Measurements from ENCODE around the gene AIFM2.

AIFM2 gene

DNA sequence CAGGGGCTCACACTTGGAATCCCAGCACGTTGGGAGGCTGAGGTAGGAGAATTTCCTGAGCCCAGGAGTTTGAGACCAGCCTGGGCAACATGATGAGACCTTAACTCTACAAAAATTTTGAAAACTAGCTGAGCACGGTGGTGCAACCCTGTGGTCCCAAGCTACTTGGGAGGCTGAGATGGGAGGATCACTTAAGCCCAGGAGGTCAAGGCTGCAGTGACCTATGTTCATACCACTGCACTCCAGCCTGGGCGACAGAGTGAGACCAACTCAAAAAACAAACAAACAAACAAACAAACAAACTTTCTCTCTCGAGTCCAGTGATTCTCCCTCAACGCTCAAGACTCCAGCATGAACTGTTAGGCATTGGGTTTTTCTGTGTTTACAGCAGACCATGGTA lies 15.9 kb upstream of the AIFM2 start:
- H3K4me3 ChIP-seq (ENCODE audit: low read depth, low read length): no peak overlapping the region
- ChIA-PET POLR2A (no interaction called here), CTCF (interaction anchor here (1.4 to 6.7 kb wide), 5 partner anchors 10 to 217 kb away, joined by 3 to 60 read pairs (median 44); no protein-coding TSS in a partner anchor)
- TF ChIP-seq, protein P1, sequence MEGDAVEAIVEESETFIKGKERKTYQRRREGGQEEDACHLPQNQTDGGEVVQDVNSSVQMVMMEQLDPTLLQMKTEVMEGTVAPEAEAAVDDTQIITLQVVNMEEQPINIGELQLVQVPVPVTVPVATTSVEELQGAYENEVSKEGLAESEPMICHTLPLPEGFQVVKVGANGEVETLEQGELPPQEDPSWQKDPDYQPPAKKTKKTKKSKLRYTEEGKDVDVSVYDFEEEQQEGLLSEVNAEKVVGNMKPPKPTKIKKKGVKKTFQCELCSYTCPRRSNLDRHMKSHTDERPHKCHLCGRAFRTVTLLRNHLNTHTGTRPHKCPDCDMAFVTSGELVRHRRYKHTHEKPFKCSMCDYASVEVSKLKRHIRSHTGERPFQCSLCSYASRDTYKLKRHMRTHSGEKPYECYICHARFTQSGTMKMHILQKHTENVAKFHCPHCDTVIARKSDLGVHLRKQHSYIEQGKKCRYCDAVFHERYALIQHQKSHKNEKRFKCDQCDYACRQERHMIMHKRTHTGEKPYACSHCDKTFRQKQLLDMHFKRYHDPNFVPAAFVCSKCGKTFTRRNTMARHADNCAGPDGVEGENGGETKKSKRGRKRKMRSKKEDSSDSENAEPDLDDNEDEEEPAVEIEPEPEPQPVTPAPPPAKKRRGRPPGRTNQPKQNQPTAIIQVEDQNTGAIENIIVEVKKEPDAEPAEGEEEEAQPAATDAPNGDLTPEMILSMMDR (IDR thresholded peaks at IDR 0.05; ENCODE audit: insufficient read depth, low read length, missing control alignments): no peak
- DNase-seq (ENCODE audit: low read depth, low spot score): no peak

DNA sequence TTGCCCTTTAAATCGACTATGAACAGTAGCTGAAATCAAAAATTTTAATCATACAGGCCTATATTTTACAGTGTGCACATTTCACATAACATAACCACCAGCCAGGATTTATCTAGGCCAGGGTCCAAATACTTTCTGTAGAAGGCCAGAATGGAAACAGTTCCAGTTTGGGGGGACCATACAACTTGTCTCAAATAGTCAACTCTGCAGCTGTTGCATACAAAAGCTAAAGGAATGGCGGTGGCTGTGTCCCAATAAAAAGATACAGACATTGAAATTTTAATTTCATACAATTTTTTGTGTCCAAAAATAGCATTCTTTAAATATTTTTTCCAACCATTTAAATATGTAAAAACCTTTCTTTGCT lies 14.6 kb upstream of the AIFM2 start:
- peak overlapping the region; percentile 25 for H3K4me3 ChIP-seq (ENCODE audit: low read depth, low read length)
- DNase-seq (ENCODE audit: low read depth, low spot score): no peak
- TF ChIP-seq, protein P1 (IDR thresholded peaks at IDR 0.05; ENCODE audit: insufficient read depth, low read length, missing control alignments): no peak
- ChIA-PET CTCF (interaction anchor here (0.7 to 6.7 kb wide), 25 partner anchors 9 to 378 kb away, joined by 3 to 60 read pairs (median 7); partner anchors contain the start of gene SAR1A), POLR2A (interaction anchor here (2.9 kb wide), 1 partner anchor 24 kb away, joined by 18 read pairs; the partner anchor contains the start of gene SAR1A)

GRCh38 chr10:70146489-70147258 lies 14.0 kb upstream of the AIFM2 start, which contains the start of gene TYSND1:
Gene TYSND1, minus strand, starts transcription at chr10:70146700. Its CDS starts 114 bp downstream, at chr10:70146586.
- POLR2A ChIA-PET: interaction anchor here (0.6 to 2.9 kb wide), 9 partner anchors 10 to 404 kb away, joined by 3 to 18 read pairs (median 3); partner anchors contain the start of gene SAR1A
- peak within 1 kb of the TSS; percentile 66 for H3K4me3 ChIP-seq (ENCODE audit: low read depth, low read length)
- TF ChIP-seq, protein P1 (IDR thresholded peaks at IDR 0.05; ENCODE audit: insufficient read depth, low read length, missing control alignments): peak; percentile 91

GRCh38 chr10:70145666-70146488 lies 13.3 kb upstream of the AIFM2 start:
- ChIA-PET CTCF (interaction anchor here (0.5 to 6.7 kb wide), 49 partner anchors 8 to 377 kb away, joined by 3 to 60 read pairs (median 4); partner anchors contain the start of genes AIFM2 and SAR1A), POLR2A (interaction anchor here (0.6 to 2.9 kb wide), 9 partner anchors 10 to 403 kb away, joined by 3 to 18 read pairs (median 3); partner anchors contain the start of gene SAR1A)
- peak overlapping the region; percentile 66 for H3K4me3 ChIP-seq (ENCODE audit: low read depth, low read length)
- DNase-seq (ENCODE audit: low read depth, low spot score): no peak
- TF ChIP-seq, protein P1 (IDR thresholded peaks at IDR 0.05; ENCODE audit: insufficient read depth, low read length, missing control alignments): peak; percentile 54

More at GRCh38 chr10:70146489-70147258, 14.0 kb upstream of the AIFM2 start, which contains the start of gene TYSND1:
- CTCF ChIA-PET: interaction anchor here (0.5 to 6.7 kb wide), 46 partner anchors 8 to 377 kb away, joined by 3 to 60 read pairs (median 4); partner anchors contain the start of genes AIFM2 and SAR1A
- peak; percentile 82 for DNase-seq (ENCODE audit: low read depth, low spot score)

GRCh38 chr10:70145166-70145665 lies 12.6 kb upstream of the AIFM2 start:
- ChIA-PET POLR2A (interaction anchor here (1.8 to 2.9 kb wide), 2 partner anchors 9 to 26 kb away, joined by 6 to 18 read pairs; partner anchors contain the start of gene SAR1A), CTCF (interaction anchor here (0.7 to 6.7 kb wide), 24 partner anchors 9 to 358 kb away, joined by 3 to 60 read pairs (median 6); no protein-coding TSS in a partner anchor)
- TF ChIP-seq, protein P1 (IDR thresholded peaks at IDR 0.05; ENCODE audit: insufficient read depth, low read length, missing control alignments): no peak
- peak overlapping the region; percentile 66 for H3K4me3 ChIP-seq (ENCODE audit: low read depth, low read length)
- DNase-seq (ENCODE audit: low read depth, low spot score): no peak

Data from AG04449 (cell line).